Mucosa of descending colon (tissue), 3 donors: Measurements from ENCODE around the gene RMI2. TPM values are rescaled to one million over a fixed set of nuclear protein-coding genes. Genes with fewer than 3 reads are reported as not detected.

Source experiments
- ATAC-seq: fragments of 200-7000 bp; cut with Tn5 transposase; one replicate; pipeline ENCODE4 v1.9.1; 2020; ENCODE audit warnings: mild to moderate bottlenecking, moderate library complexity
- DNase-seq, 3 donors: peaks; one replicate each; pipeline ENCODE4 v3.0.0-alpha.2; 2020
- H3K36me3 ChIP-seq: fragments of 200-600 bp; one replicate; pipeline ENCODE4 v1.8.0; 2021; ENCODE audit warnings: low read depth, mild to moderate bottlenecking
- H3K4me1 ChIP-seq: fragments of 200-600 bp; one replicate; pipeline ENCODE4 v1.8.0; 2021; ENCODE audit warnings: low read depth, mild to moderate bottlenecking
- H3K4me3 ChIP-seq: fragments of 200-600 bp; one replicate; pipeline ENCODE4 v1.8.0; 2021; ENCODE audit warnings: mild to moderate bottlenecking
- H3K9me3 ChIP-seq: fragments of 200-600 bp; one replicate; pipeline ENCODE4 v1.8.0; 2021; ENCODE audit warnings: mild to moderate bottlenecking
- CTCF ChIP-seq: fragments of 200-600 bp; IDR thresholded peaks from one replicate; pipeline ENCODE4 v1.8.0; 2022; ENCODE audit warnings: antibody characterized with exemption, mild to moderate bottlenecking
- intact Hi-C, 2 donors: fragments of 100-400 bp; cut with DNase I in 1 of 2; cut with micrococcal nuclease in 1 of 2; formaldehyde crosslinking; loops; one replicate each; pipeline versions ENCODE4 v1.11.0 to v1.11.1; 2022; cut with DNase I, micrococcal nuclease
- microRNA-seq: library from miRNA; unstranded; fragments of <30 nt; microRNA quantifications from one replicate; pipeline ENCODE4, GENCODE V29; 2019
- total RNA-seq, 3 donors: library from RNA; stranded (reverse); fragmentation: NEBNext Ultra II Directional in 2 of 3; extraction: Animal tissue kit (Norgen Biotek cat#: 25700) in 2 of 3; gene quantifications; one replicate each; pipeline versions ENCODE4 v1.2.1 to v1.2.4, GENCODE V29; 2021 to 2023
- donor health status: DM: no; HTN: no; CAD: no; lungs with moderate emphysema.
- donor health status: DM: no; HTN: no; CAD: no.
- donor health status: DM: no; HTN: yes; CAD: no.

The RMI2 gene
- total RNA-seq, 3 donors from 2014 or later: 2.1 to 12.1 (median 7.0) TPM

- Histone ChIP-seq H3K4me1 (no peaks in the 10 kb centered on the region), H3K4me3 (no peak overlapping the region), H3K36me3 (no peaks in the 10 kb centered on the region), H3K9me3 (no peaks in the 10 kb centered on the region)
- intact Hi-C loops: no loop called here
- DNase-seq: no peak
- no peak for TF ChIP-seq CTCF
- ATAC-seq: no peak
Measured at GRCh38 chr16:11400076-11400475, 54.8 kb downstream of the RMI2 start.

Small RNA genes within 50 kb of the gene (microRNA-seq; reads per million reads assigned to microRNA genes)
- not detected for gene MIR548H2

Other genes with a start within 250 kb of the RMI2 start
- 1 to 10 TPM; 4.0 to 6.5 (median 4.1) TPM for gene SOCS1, start 89.3 kb upstream of the RMI2 start, total RNA-seq
- not detected for gene TNP2, start 76.1 kb upstream of the RMI2 start, total RNA-seq
- gene PRM3, start 71.8 kb upstream of the RMI2 start, total RNA-seq: not detected
- gene PRM2, start 69.0 kb upstream of the RMI2 start, total RNA-seq: not detected
- not detected for gene PRM1, start 64.1 kb upstream of the RMI2 start, total RNA-seq
- gene LITAF, start 241.5 kb downstream of the RMI2 start, total RNA-seq: 100 to 1,000 TPM; 140 to 308 (median 246) TPM